Keratinocyte (primary cell): ENCODE measurements around the gene TRPM3. TPM values are rescaled to one million over a fixed set of nuclear protein-coding genes. Genes with fewer than 3 reads are reported as not detected.

ENCODE experiments used
- DNase-seq: peaks from one replicate; pipeline ENCODE4 v3.0.0-alpha.2; 2011; ENCODE audit warnings: low read depth, missing footprints, low spot score
- FAIRE-seq: peaks from 2 replicates; lab custom pipeline; 2011; peaks lifted over from hg19 to GRCh38; lab: Jason Lieb, UNC
- H2AFZ ChIP-seq: 2 replicates; pipeline ENCODE4 v1.6.0; 2012; ENCODE audit warnings: low read length, control low read depth, inconsistent platforms; ENCODE audit not compliant: control insufficient read depth
- H3K27ac ChIP-seq: 2 replicates; pipeline ENCODE4 v1.5.1; 2011; ENCODE audit warnings: low read length; ENCODE audit not compliant: control insufficient read depth, insufficient read depth
- H3K27me3 ChIP-seq: 3 replicates; pipeline ENCODE4 v1.6.0; 2011; ENCODE audit warnings: low read length; ENCODE audit not compliant: control insufficient read depth, insufficient read depth; ENCODE audit errors: extremely low read depth
- H3K36me3 ChIP-seq, 2 experiments: 2 replicates in 1 of 2; 3 replicates in 1 of 2; pipeline ENCODE4 v1.5.1; 2011; ENCODE audit warnings: low read length in 2 of 2, mild to moderate bottlenecking in 1 of 2; ENCODE audit not compliant: control insufficient read depth in 2 of 2, insufficient read depth in 2 of 2; ENCODE audit errors: extremely low read depth in 1 of 2
- H3K4me1 ChIP-seq: 3 replicates; pipeline ENCODE4 v1.5.1; 2011; ENCODE audit warnings: low read length; ENCODE audit not compliant: control insufficient read depth, insufficient read depth; ENCODE audit errors: extremely low read depth
- H3K4me2 ChIP-seq: 3 replicates; pipeline ENCODE4 v1.6.0; 2011; ENCODE audit warnings: low read depth, low read length; ENCODE audit not compliant: control insufficient read depth, insufficient read depth; ENCODE audit errors: extremely low read depth
- H3K4me3 ChIP-seq, 3 experiments: fragments of 200-600 bp in 1 of 3; sonication (generic) in 1 of 3; 2 replicates in 2 of 3; 3 replicates in 1 of 3; pipeline ENCODE4 v1.5.1; 2011 to 2016; ENCODE audit warnings: low read length in 3 of 3, mild to moderate bottlenecking in 3 of 3, control low read depth in 2 of 3, inconsistent platforms in 1 of 3, low read depth in 1 of 3, mixed read lengths in 1 of 3, mixed run types in 1 of 3, moderate library complexity in 1 of 3; ENCODE audit not compliant: control insufficient read depth in 2 of 3, insufficient read depth in 2 of 3; ENCODE audit errors: extremely low read depth in 1 of 3
- H3K79me2 ChIP-seq: 2 replicates; pipeline ENCODE4 v1.6.0; 2012; ENCODE audit warnings: low read length; ENCODE audit not compliant: control insufficient read depth, insufficient read depth
- H3K9ac ChIP-seq: 3 replicates; pipeline ENCODE4 v1.6.0; 2011; ENCODE audit warnings: low read length; ENCODE audit not compliant: control insufficient read depth, insufficient read depth; ENCODE audit errors: extremely low read depth
- H3K9me1 ChIP-seq: 3 replicates; pipeline ENCODE4 v1.6.0; 2011; ENCODE audit warnings: low read length; ENCODE audit not compliant: control insufficient read depth, insufficient read depth; ENCODE audit errors: extremely low read depth
- H3K9me3 ChIP-seq: 2 replicates; pipeline ENCODE4 v1.5.1; 2012; ENCODE audit warnings: low read depth, low read length; ENCODE audit not compliant: control insufficient read depth
- H4K20me1 ChIP-seq: 3 replicates; pipeline ENCODE4 v1.6.0; 2011; ENCODE audit warnings: low read length; ENCODE audit not compliant: control insufficient read depth, insufficient read depth; ENCODE audit errors: extremely low read depth
- EZH2 ChIP-seq: IDR thresholded peaks from one replicate; pipeline ENCODE4 v1.6.1; 2012; ENCODE audit warnings: inconsistent platforms, mild to moderate bottlenecking, low read length, moderate library complexity
- dilution Hi-C: fragments of 300-500 bp; cut with MboI; formaldehyde crosslinking; loops from one replicate; pipeline ENCODE4 v1.7.0; 2020; ENCODE audit warnings: low sequenced_read_pairs; ENCODE audit not compliant: extremely low pct_ligation_motif_present
- polyA plus RNA-seq, 5 experiments: library from polyadenylated mRNA; depleted of rRNA in 3 of 5; stranded (reverse) in 3 of 5; stranded (forward) in 1 of 5; unstranded in 1 of 5; fragments of >200 nt; gene quantifications; 1 replicate in 1 of 5; 2 replicates in 3 of 5; 3 replicates in 1 of 5; pipeline versions ENCODE4 v1.2.1 to v1.2.3, GENCODE V29; 2011 to 2012; ENCODE audit warnings: missing spikeins in 2 of 5, low read depth in 1 of 5, low replicate concordance in 1 of 5
- TF ChIP-seq, protein P1 (sequence below), 3 experiments: IDR thresholded peaks in 1 of 3; conservative IDR thresholded peaks in 1 of 3; optimal IDR thresholded peaks in 1 of 3; 2 replicates in 2 of 3; 3 replicates in 1 of 3; pipeline versions ENCODE3 to v1.5.1; 2011; ENCODE audit warnings: low read length in 3 of 3, mild to moderate bottlenecking in 3 of 3, moderate library complexity in 2 of 3, control low read depth in 1 of 3, inconsistent platforms in 1 of 3; ENCODE audit not compliant: insufficient read depth in 2 of 3; ENCODE audit errors: extremely low read depth in 1 of 3

The TRPM3 gene
- polyA plus RNA-seq, 1 donor (not counting 4 experiments of a cell fraction or from before 2014, with no cell fraction given), result 0.03 TPM

DNA sequence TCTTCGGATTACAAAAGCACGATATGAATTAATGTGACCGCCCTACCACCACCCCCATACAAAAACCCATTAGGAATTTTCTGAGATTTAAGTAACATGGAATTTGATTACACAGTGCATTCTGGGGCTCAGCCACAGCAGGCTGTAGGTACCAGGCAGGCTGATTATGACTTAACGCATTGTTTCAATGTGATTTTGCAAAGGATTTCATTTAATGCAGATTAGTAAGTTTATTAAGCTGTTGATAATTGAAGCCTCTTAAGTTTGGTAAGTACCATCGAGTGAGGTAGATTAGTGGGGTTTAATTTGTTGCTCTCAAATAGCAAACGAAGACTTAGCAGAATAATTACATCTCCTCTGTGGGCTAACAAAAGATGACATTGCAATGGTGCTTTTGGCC is 240.1 kb downstream of the TRPM3 start:
- Histone ChIP-seq H3K9ac (no peak overlapping the region), H3K4me2 (no peak overlapping the region), H3K36me3 (no peaks in the 10 kb centered on the region), H3K27me3 (no peaks in the 10 kb centered on the region), H3K4me3 (no peak overlapping the region), H3K27ac (no peak overlapping the region), H3K9me3 (no peaks in the 10 kb centered on the region), H3K9me1 (no peaks in the 10 kb centered on the region), H2AFZ (no peak overlapping the region), H4K20me1 (no peaks in the 10 kb centered on the region), H3K79me2 (no peaks in the 10 kb centered on the region), H3K4me1 (no peaks in the 10 kb centered on the region)
- dilution Hi-C loops, result no loop called here
- DNase-seq, result no peak
- TF ChIP-seq EZH2, result no peak
- TF ChIP-seq, protein P1, sequence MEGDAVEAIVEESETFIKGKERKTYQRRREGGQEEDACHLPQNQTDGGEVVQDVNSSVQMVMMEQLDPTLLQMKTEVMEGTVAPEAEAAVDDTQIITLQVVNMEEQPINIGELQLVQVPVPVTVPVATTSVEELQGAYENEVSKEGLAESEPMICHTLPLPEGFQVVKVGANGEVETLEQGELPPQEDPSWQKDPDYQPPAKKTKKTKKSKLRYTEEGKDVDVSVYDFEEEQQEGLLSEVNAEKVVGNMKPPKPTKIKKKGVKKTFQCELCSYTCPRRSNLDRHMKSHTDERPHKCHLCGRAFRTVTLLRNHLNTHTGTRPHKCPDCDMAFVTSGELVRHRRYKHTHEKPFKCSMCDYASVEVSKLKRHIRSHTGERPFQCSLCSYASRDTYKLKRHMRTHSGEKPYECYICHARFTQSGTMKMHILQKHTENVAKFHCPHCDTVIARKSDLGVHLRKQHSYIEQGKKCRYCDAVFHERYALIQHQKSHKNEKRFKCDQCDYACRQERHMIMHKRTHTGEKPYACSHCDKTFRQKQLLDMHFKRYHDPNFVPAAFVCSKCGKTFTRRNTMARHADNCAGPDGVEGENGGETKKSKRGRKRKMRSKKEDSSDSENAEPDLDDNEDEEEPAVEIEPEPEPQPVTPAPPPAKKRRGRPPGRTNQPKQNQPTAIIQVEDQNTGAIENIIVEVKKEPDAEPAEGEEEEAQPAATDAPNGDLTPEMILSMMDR (optimal IDR thresholded peaks at IDR 0.05 in 1 of 3, IDR thresholded peaks at IDR 0.05 in 1 of 3, conservative IDR thresholded peaks at IDR 0.05 in 1 of 3; ENCODE audit: extremely low read depth in 1 of 3, insufficient read depth in 2 of 3, low read length in 3 of 3), result no peak
- FAIRE-seq, result no peak

DNA sequence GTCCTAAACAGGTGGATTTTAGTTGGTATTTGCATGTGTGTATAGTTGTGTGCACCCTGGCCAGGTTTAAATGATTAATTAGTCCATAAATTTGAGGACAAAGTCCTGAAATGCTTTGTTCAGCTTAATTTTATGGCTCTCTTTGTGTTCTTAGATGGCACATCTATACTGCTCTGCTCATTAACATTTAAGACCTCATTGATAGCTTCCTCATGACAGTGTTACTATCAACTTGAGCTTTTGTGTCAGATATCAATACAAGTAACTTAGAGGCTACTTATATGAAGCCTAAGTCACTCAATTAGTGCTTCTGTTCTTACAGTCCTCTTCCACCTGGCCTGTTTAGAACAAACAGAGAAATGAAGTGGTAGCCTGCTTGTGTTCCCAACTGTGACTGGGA is 240.9 kb downstream of the TRPM3 start:
- H3K9me1 ChIP-seq, result no peaks in the 10 kb centered on the region
- no peaks in the 10 kb centered on the region for H3K79me2 ChIP-seq
- no peaks in the 10 kb centered on the region for H3K9me3 ChIP-seq
- H3K36me3 ChIP-seq, result no peaks in the 10 kb centered on the region
- no peak overlapping the region for H2AFZ ChIP-seq
- H3K27me3 ChIP-seq, result no peaks in the 10 kb centered on the region
- dilution Hi-C loops, result no loop called here
- TF ChIP-seq EZH2, result no peak
- TF ChIP-seq, protein P1 (optimal IDR thresholded peaks at IDR 0.05 in 1 of 3, IDR thresholded peaks at IDR 0.05 in 1 of 3, conservative IDR thresholded peaks at IDR 0.05 in 1 of 3; ENCODE audit: extremely low read depth in 1 of 3, insufficient read depth in 2 of 3, low read length in 3 of 3), result no peak
- H3K4me2 ChIP-seq, result no peak overlapping the region
- H4K20me1 ChIP-seq, result no peaks in the 10 kb centered on the region
- no peaks in the 10 kb centered on the region for H3K4me1 ChIP-seq
- FAIRE-seq, result no peak
- H3K9ac ChIP-seq, result no peak overlapping the region
- no peak overlapping the region for H3K4me3 ChIP-seq
- DNase-seq, result no peak
- H3K27ac ChIP-seq, result no peak overlapping the region
